ENCODE measurements around the gene LCNL1.
A peak's percentile ranks its signal among the peaks of the same experiment; 100 is the strongest.

The LCNL1 gene

GRCh38 chr9:136982232-136983051 is at the start of gene LCNL1:
Gene LCNL1 (plus strand): TSS chr9:136982993. CDS start chr9:136983587, 594 bp downstream.
- no peak for DNase-seq (ENCODE audit: low read depth, low spot score)

- DNase-seq (ENCODE audit: low read depth, low spot score) = no peak
Measured at GRCh38 chr9:136934277-136934676, 48.5 kb upstream of the LCNL1 start.

- no peak for DNase-seq (ENCODE audit: low read depth, low spot score)
Measured at GRCh38 chr9:136935651-136936050, 47.1 kb upstream of the LCNL1 start.

DNA sequence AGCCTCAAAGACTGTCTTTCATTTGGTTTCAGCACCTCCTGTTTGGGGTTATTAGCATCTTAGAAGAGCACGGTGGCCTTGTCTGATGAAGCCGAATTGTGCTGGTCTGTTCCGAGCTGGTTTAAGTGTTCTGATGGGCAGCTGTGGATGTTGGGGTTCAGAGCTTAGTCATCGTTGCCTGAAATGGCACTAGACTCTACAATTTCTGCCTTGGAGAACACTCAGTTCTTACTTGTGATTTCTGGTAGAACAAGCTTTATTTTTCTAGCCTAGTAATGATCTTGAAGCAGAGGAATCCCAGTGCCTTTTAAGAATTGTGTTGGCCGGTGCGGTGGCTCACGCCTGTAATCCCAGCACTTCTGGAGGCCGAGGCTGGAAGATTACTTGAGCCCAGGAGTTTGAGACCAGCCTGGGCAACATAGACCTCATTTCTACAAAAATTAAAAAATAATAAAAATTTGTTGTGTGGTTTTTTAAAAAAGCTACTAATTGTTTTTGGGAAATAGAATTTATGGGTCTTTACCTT is 46.1 kb upstream of the LCNL1 start:
- DNase-seq (ENCODE audit: low read depth, low spot score) = no peak

DNA sequence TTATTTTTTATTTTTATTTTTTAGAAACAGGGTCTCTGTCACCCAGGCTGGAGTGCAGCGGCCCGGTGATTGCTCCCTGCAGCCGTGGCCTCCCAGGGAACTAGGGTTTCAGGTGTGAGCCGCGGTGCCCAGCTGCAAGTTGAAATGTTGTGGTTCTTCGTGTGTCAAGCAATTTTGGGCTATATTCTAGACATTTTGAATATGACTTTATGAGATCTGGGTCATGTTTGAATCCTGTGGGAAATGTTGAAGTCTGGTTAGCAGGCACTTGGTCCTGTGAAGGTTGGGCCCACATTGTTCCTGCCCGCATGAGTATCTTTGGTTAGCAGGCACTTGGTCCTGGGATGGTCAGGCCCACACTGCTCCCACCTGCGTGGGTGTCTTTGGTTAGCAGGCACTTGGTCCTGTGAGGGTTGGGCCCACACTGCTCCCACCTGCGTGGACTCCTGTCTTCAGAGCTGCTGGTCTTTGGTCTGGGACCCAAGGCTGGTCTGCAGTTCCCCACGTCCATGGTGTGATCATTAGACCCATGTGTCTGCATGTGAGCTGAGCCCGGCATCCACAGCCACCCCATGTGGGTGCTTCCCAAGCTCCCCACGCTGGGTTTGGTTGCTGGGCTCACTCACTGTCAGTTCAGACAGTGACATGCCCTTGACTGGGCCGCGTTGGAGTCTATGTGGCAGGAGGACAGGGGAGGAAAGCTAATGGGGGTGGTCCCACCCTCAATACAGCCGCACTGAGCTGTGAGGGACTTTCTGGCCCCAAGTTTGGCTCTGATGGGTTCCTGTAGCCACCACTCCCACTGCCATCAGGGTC is 45.4 kb upstream of the LCNL1 start:
- no peak for DNase-seq (ENCODE audit: low read depth, low spot score)

- no peak for DNase-seq (ENCODE audit: low read depth, low spot score)
Measured at GRCh38 chr9:136939431-136939995, 43.3 kb upstream of the LCNL1 start.

DNA sequence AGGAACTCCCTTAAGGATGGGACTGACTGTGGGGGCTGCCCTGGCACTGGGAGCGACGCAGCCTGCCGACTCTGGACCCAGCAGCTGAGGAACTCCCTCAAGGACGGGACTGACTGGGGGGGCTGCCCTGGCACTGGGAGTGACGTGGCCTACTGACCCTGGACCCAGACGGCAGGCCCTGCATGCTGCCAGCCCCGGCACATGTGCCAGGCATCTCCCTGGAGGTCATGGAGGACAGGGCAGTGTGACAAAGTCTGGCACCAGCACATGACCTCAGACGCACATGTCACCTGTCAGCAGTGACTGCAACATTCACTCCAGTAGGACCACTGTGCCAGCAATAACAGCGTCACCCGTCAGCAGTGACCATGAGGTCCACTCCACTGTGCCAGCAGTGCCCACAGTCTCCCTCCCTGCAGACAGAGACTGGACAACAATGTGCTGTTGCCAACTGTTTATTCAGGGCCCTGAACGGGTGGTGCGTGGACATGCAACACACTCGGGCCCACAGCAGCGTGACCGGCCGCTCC is 42.7 kb upstream of the LCNL1 start:
- no peak for DNase-seq (ENCODE audit: low read depth, low spot score)

- DNase-seq (ENCODE audit: low read depth, low spot score) = no peak
Measured at GRCh38 chr9:136940526-136941230, 42.1 kb upstream of the LCNL1 start.

- no peak for DNase-seq (ENCODE audit: low read depth, low spot score)
Measured at GRCh38 chr9:136941231-136942111, 41.3 kb upstream of the LCNL1 start.

- no peak for DNase-seq (ENCODE audit: low read depth, low spot score)
Measured at GRCh38 chr9:136942112-136942880, 40.5 kb upstream of the LCNL1 start.

- no peak for DNase-seq (ENCODE audit: low read depth, low spot score)
Measured at GRCh38 chr9:136942881-136943230, 39.9 kb upstream of the LCNL1 start.

GRCh38 chr9:136943291-136944211 is 39.2 kb upstream of the LCNL1 start:
- DNase-seq (ENCODE audit: low read depth, low spot score) = no peak

GRCh38 chr9:136944212-136944518 is 38.6 kb upstream of the LCNL1 start:
- no peak for DNase-seq (ENCODE audit: low read depth, low spot score)

- DNase-seq (ENCODE audit: low read depth, low spot score) = peak; percentile 68
Measured at GRCh38 chr9:136944519-136945332, 38.1 kb upstream of the LCNL1 start, which contains the start of the genes C8G and FBXW5. Gene C8G (plus strand): TSS chr9:136945243. CDS start chr9:136945321, 78 bp downstream. Gene FBXW5 (minus strand): TSS chr9:136944738. CDS start chr9:136944083, 655 bp downstream.

GRCh38 chr9:136945333-136946227 is 37.2 kb upstream of the LCNL1 start:
- DNase-seq (ENCODE audit: low read depth, low spot score) = no peak

GRCh38 chr9:136946228-136947027 is 36.4 kb upstream of the LCNL1 start:
- DNase-seq (ENCODE audit: low read depth, low spot score) = no peak
